HG03135 (cell line): Measurements from ENCODE around the gene SLC7A14.
A peak's percentile ranks its signal among the peaks of the same experiment; 100 is the strongest.
"Not testable (repeated sequence)": the region's sequence is repeated elsewhere in the genome, so short reads cannot be mapped to it uniquely, and the experiment has no call there.

ENCODE experiments used
- ATAC-seq: cut with Tn5 transposase; IDR thresholded peaks from one replicate; pipeline ENCODE4 v1.9.1; 2021; ENCODE audit warnings: mild to moderate bottlenecking, moderate library complexity; ENCODE audit not compliant: unreplicated experiment

Gene SLC7A14

DNA sequence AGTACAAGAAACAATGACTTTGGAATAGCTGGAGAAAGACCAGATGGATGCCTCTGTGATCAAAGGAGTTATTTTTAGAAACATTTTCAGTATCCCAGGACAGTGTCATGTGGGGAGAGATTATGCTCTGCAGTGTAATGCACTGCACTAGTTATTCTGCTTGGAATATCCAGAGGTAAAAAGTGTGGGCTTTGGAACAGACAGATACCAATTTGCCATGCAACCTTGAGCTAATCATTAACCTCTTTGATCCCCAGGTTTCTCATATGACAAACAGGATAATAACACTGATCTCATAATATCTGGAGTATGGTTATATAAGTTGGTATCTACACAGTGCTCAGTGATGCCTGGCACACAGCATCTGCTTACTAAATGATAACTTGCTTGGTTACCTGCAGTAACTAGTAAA, 12.2 kb upstream of the SLC7A14 start:
- ATAC-seq: no peak

DNA sequence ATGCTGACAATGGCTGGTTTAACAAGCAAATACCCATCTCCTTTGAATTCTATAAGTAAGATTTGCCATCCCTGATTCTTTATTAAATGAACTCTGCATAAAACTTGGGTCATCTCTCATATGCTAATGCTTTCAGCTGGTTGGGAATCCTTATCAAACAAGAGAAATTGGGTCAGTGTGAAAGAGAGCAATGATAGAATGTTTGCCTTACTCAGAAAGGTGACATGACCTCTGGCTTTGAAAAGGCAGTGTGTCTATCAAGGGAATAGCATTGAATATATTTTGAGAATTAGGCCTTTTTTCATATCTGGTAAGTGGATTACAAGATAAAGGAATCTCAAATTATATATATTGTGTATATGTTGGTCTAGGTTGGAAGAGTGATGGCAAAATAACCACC, 8.7 kb upstream of the SLC7A14 start:
- no peak for ATAC-seq

DNA sequence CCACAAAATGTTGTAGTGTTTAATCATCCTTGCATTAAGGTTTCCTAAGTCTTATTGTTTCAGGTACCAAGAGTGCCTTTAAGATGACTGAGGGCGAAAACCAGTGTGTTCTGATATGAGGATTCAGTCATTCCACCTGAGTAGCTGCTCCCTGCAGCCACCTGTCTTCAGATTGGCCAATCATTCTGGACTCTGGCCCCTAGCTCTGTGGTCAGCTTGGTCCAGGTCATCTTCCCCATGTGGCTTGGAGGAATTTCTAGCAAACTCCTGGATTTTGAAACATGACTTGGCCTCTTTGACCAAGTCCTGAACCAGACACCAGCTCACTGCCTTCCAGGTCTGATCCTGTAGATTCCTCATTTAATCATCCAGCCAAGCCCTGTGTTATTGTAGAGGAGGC, 7.8 kb upstream of the SLC7A14 start:
- ATAC-seq: no peak

DNA sequence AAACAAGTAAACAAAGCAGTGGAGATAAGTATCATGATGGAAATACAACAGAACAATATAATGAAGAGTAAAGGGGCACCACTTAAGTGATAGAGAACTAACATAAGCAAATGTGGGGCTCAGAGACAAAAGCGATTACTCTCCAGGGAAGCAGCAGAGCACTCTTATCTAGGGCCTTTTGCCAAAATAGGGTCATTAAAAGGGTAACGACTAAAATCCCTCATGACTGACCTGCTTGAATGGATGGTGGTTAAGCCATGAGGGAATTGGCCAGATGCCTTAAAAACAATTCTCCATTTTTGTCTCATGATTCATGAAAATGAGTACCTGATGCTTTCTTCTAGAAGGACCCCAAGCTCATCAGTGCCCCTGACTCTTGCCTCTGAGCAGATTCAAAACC, 3.2 kb upstream of the SLC7A14 start:
- no peak for ATAC-seq

DNA sequence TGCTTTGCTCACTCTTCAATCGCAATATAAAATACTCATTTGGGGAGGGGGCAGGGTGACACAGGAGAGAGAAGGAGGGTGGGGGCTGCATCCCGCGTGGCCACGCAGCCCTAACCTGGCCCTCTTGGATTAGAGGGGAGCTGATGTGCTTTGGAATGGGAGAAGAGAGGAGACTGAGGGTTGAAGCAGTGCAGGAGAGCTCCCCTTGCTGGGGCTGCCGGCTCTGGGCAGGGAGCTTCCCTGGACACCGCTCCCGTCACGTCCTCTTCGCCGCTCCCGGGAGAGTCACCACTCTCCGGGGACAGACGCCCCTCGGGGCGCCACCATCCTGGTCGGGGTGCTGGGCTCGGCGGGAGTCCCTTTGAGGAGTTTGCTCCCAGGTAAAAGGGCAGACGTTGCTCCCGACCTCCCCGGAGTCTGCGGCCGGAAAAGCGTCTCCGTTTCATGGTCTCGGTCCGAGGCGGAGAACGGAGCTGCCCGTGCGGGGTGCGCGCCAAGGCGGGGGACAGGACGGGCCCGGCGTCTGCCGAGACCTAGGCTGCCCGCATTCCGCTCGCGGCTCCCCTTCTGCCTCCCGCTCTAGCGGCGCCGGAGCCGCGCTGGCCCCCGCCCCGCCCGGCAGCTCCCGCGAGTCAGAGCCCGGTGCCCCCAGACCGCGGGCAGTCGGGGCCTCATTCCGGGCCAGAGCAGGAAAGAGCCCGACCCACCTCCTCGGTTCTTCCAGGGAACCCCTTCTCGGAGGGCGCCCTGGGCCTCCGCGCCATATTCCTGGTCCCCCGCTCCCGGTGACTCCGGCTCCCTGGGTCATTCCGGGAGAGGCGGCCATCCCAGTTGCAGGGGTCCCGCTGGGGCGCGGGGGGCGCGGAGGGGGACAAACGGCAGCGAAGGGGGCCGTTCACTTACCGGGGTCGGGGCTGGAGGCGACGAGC, 603 bp downstream of the SLC7A14 start:
- no peak for ATAC-seq

DNA sequence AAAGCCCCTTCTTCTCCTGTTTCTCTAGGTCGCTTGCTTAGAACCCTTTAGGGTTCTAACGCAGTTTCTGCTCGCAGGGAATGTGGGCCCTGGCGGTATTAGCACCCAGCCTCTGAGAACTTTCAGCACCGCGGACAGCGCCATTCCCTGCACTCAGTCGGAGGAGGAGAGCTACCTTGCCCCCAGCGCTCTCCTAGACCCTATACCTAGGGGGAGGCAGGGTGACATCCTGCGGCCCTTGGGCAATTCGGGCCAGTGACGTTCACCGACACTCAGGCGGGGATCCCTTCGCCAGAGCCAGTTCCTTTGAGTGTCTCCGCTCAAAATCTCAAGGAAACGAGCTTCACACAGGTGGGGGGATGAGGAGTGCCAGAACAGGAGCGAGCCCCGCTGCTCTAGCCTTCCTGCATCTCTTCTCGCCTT, 1.3 kb downstream of the SLC7A14 start:
- no peak for ATAC-seq

DNA sequence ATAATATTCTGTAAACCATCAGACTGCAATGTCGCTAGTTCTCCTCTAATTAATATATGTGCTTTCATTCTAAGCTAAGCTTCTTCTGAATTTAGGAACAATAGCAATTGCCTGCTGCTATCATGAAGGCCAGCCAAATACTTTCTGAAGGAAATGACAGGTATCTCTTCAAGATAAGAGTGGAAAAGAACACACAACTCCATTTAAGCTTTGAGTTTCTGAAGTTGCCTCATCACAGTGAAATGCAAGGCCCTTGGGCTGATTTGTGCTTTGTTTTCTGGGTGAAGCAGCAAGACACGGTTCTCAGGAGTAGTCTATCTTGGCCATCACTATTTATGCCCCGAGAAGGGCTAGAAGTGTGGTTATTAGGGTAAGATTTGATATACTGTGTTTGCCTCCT, 6.2 kb downstream of the SLC7A14 start:
- no peak for ATAC-seq

DNA sequence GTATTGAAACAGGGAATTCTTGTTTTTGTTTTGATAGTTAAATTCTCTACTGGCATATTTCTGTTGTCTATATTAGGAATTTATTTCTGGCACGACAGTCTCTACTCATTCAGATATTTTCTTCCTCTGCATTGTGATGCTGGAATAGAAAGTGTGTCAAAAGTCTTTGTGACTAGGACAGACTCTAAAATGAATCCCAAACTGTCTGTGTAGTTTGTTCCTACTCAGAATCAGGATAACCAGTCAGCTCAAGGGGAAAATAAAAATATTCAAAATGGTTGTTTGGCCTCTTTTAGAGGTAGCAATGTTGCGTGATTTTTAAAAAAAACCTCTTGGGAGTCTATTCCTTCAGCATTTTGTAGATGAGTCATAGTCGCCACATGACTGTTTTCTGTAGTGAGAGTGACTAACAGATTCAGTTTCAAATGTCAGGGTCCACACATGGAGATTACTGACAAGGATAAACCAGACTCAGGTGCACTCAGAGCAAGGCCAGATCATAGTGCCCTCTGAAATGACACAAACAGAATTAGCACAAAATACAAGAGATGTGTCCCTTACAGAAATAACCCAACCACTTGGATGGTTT, 13.1 kb downstream of the SLC7A14 start:
- ATAC-seq: peak; percentile 99

DNA sequence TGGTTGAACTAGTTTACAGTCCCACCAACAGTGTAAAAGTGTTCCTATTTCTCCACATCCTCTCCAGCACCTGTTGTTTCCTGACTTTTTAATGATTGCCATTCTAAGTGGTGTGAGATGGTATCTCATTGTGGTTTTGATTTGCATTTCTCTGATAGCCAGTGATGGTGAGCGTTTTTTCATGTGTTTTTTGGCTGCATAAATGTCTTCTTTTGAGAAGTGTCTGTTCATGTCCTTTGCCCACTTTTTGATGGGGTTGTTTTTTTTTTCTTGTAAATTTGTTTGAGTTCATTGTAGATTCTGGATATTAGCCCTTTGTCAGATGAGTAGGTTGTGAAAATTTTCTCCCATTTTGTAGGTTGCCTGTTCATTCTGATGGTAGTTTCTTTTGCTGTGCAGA, 18.3 kb downstream of the SLC7A14 start:
- ATAC-seq: not testable (repeated sequence)

DNA sequence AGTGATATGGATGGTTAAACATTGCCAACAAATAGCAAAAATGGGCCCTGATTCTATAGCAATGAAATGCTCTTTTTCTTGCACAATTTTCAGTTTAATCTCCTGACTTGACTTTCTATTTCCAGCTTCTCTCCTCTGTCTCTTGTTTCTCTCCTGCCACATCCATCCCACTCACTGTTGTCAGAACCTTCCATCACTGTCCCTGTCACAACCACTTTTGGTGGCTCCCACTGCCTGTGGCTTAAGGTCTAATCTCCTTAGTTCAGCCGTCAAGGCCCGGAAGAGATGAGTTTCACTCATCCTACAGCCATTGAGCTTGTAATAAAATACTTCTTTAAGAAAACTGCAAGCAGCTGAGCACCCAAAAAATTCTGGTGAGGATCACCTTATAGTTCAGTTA, 19.5 kb downstream of the SLC7A14 start:
- no peak for ATAC-seq

DNA sequence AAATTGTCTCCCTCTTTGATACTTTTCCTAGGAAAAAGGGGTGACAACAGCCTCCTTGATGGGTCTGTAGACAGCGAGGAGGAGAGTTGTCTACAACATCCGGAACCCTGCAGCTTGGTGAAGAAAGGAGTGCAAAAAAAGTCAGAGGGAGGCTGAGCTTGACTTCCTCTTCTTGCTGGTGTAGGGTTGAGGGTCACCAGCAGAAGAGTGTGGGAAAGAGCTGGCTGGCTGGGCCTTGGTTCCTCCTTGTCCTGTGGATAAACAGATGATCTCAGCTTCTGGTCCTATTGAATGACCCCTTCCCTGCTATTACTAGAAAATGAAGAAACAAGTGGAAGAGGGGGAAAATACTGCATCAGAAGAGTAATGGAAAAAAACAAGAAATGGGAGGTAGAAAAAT, 20.4 kb downstream of the SLC7A14 start:
- ATAC-seq: no peak

DNA sequence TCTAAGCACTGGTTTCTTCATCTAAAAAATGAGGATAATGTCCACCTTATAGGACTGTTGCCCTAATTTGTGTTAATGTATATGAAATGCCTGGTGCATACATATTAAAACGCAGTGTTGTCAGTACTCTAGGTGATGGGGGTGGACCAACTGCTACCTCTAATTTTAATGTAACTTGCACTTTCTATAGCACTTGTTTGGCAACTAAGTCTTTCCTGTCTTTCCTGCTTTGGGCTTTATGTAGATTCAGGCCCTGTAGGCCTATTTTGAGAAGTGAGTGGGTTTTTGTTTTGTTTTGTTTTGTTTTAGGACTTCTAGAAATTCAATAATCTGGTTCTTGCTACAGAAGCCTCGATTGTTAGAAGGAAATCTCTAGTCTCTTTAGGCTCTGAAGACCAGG, 21.2 kb downstream of the SLC7A14 start:
- peak; percentile 7 for ATAC-seq

DNA sequence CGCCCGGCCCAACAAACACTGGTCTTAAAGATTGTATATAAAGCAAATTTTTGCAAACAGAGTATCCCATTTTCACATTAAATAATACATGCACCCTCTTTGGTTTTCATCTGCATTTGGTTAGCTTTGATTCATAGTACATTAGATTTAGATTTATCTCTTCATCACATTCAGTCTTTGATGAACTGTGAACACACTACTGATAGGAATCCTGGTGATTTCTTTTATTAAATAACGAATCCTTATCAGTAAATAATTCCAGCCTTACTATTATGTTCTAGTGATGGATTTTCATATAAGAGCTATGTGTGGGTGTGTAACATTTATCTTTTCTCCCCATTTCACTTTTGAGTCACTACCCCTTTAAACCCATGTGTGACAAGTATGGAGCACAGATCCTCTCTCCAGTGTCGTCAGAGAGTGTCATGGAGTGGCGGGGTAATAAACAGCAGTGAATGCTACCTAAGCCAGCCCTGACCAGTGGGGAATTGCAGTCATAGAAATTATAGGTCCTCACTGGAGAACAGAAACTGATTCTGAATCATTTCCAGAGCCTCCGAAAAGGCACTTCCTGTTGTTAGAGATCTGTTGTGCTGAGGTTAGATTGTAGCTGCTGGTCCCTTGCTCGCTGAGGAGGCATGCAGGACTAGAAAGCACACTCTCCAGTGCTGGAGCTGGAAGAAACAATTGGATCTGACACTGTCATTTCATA, 22.0 kb downstream of the SLC7A14 start:
- peak; percentile 87 for ATAC-seq

DNA sequence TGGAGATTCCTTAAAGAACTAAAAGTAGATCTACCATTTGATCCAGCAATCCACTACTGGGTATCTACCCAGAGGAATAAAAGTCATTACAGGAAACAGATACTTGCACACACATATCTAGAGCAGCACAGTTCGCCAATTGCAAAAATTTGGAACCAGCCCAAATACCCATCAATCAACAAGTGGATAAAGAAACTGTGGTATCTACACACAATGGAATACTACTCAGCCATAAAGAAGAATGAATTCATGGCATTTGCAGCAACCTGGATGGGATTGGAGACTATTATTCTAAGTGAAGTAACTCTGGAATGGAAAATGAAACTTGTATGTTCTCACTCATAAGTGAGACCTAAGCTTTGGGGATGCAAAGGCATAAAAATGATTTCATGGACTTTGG, 23.8 kb downstream of the SLC7A14 start:
- ATAC-seq: no peak

DNA sequence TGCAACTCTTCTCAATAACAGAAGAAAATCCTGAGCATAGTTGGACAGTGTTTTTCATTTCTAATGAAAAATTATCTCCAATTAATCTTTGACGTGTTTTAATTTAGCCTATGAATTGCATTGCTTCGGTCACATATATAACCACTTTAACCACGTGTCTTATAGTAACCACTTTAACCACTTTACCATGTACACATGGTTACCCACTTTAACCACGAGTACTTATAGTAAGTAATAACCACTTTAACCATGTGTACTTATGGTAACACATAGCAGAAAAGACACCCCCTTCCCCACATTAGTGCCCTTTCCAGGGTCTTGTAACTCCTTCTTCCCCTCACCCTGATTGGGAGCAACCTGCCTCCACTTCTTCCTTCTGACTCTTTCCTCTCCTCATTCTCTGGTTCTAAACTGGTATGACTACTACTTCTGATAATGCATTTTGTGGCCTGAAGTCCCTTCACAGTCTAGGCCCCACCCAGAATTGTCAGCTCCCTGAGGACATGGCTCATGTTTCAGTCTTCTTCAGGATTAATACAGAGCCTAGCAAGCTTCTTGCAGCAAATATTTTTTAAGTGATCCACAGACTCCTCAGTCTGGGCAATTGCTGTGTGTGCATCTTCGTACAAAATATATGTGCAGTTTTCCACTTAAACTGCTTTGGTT, 25.0 kb downstream of the SLC7A14 start:
- no peak for ATAC-seq

DNA sequence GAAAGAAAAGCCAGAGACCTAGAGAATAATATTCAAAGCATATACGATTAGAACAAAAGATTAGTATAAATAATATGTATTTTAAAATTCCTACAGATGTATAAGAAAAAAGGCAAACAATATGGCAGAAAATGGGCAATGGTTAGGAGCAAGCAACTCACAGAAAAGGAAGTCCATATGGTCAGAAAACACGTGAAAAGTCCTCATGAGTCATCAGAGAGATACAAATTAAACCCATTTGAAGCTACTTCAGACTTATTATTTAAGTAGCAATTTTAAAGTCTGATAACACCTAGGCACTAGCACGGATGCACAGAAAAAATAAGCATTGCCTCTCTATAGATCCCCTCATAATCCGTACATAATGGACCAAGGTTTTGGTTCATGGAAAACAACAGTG, 25.6 kb downstream of the SLC7A14 start:
- ATAC-seq: no peak

DNA sequence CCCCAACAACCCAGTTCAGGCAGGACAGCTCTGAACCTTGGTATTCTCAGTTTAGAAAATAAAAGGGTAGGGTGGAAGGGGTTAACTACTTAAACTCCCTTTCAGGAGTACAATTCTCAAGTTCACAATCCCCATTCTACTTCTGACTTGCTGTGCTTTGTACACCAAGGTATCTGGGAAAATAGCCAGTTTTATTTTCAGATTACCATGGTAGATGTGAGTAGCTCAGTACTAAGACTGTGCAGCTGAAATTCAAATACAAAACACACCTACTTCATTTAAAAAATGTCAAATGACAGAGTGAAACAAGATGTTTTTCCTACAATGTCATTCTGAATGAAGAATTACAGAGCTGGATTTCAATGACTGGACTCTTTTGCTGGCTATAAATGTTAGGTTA, 27.4 kb downstream of the SLC7A14 start:
- ATAC-seq: no peak

DNA sequence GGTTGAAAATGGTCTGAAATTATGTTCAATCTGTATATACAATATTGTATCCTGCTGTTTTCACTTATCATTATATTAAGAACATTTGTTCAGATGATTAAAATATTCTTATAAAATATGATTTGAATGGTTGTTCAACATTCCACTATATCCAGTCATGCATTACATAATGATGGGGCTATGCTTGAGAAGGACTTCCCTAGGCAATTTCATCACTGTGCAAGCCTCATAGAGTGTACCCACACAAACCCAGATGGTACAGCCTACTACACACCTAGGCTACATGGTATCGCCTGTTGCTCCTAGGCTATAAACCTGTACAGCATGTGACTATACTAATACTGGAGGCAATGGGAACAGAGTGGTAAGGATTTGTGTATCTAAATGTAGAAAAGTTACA, 30.5 kb downstream of the SLC7A14 start:
- no peak for ATAC-seq

DNA sequence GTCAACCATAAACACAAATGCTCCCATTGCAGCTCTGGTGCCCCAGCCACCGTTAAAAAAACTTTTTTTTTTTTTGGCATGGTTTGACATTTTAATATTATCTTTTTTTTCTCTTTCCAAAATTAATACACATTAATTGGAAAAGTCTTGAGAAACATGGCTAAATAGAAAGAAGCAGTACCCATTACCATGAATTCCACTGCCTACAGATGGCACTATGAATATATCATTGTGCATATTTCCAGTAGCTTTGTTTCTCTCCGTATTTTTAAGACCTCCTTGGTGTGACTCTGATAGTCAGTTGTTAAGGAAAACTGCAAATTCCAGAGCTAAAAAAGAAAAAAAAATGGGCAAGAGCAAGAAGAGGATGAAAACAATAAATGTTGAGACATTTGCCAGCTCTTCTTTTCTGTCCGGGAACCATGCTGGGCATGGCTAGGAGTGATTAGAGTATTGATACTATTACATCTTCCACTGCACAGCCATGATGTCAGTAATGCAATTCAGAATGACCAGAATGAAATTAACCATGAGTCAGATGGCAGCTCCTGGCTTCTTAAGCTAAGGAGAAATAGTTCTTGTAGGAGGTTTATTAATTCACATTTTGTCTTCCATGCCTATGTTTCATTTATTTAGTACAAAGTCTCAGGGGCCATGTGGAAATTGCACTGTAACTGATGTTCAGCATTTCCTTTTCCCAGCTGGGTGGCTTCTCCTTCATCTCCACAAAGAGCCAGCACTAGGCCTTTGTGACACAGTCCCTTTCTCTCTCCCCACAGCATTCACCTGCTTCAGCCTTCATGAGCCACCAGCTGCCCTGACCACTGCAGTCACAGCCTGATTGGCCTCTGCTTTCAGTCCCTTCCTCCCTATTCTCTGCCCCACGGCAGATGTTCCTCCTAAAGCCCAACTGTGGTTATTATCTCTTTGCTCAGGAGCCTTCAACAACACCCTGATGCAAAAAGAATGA, 31.8 kb downstream of the SLC7A14 start:
- no peak for ATAC-seq

DNA sequence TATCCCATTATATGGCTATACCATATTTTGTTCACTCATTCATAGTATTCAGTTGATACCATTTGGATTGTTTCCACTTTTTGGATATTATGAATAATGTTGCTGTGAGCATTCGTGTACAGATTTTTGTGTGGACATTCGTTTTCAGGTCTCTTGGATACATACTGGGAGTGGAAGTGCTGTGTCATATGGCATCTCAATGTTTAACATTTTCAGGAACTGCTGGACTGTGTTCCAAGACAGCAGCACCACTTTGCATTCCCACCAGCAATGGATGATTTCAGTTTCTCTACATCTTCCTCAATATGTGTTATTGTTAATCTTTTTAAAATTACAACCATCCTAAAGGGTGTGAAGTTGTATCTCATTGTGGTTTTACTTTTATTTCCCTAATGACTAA, 34.6 kb downstream of the SLC7A14 start:
- ATAC-seq: no peak
